T-helper 1 cell treated with Interleukin-12 subunit alpha and Interleukin-12 subunit beta and Interleukin-4 antibody, amounts not matched to agents 30 μg/mL and 1 μg/mL, for 36 hours (primary cell): ENCODE data around the gene CLEC16A.

Experiments
- H3K27ac Mint-ChIP-seq: one replicate; pipeline ENCODE4 v1.8.0; 2021; ENCODE audit warnings: mild to moderate bottlenecking, mixed read lengths
- H3K27me3 Mint-ChIP-seq: one replicate; pipeline ENCODE4 v1.8.0; 2021; ENCODE audit warnings: low read depth, mixed read lengths
- H3K36me3 Mint-ChIP-seq: one replicate; pipeline ENCODE4 v1.8.0; 2021; ENCODE audit warnings: low read depth, mixed read lengths
- H3K4me1 Mint-ChIP-seq: one replicate; pipeline ENCODE4 v1.8.0; 2021; ENCODE audit warnings: low read depth, mixed read lengths
- H3K4me3 Mint-ChIP-seq: one replicate; pipeline ENCODE4 v1.8.0; 2021; ENCODE audit warnings: mild to moderate bottlenecking, moderate library complexity, mixed read lengths
- H3K9me3 Mint-ChIP-seq: one replicate; pipeline ENCODE4 v1.8.0; 2021; ENCODE audit warnings: mixed read lengths

CLEC16A gene

DNA sequence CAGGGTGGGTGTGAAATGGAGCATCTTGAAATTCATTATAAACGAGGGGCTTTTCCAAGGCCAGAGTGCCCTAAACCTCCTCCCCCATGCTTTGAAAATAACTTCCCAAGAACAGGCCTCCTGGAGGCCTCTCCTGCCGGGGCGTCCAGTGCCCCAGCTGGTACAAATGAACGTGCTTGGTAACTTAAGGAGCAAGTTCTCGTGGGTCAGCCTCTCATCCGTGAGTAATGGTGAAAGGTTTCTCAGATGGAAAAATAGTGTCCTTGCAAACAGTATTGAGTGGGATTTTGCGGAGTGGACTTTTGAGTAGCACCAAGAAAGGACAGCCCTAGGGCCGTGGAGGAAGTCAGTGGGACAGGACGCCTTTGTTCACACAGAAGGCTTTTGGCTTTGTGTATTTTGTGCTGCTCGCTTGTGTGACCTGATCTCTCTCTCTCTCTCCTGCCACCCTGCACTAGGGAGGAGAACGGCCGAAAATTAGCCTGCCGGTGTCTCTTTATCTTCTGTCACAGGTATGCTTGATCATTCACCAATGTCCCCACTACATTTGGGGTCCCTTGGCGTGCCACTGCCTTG, 34.6 kb downstream of the CLEC16A start:
- H3K27ac Mint-ChIP-seq = peak overlapping the region; percentile 5
- peaks cover 56% of the 10 kb centered on the region for H3K4me1 Mint-ChIP-seq
- no peaks in the 10 kb centered on the region for H3K9me3 Mint-ChIP-seq
- no peaks in the 10 kb centered on the region for H3K27me3 Mint-ChIP-seq
- H3K4me3 Mint-ChIP-seq = no peak overlapping the region
- peaks cover 33% of the 10 kb centered on the region for H3K36me3 Mint-ChIP-seq

DNA sequence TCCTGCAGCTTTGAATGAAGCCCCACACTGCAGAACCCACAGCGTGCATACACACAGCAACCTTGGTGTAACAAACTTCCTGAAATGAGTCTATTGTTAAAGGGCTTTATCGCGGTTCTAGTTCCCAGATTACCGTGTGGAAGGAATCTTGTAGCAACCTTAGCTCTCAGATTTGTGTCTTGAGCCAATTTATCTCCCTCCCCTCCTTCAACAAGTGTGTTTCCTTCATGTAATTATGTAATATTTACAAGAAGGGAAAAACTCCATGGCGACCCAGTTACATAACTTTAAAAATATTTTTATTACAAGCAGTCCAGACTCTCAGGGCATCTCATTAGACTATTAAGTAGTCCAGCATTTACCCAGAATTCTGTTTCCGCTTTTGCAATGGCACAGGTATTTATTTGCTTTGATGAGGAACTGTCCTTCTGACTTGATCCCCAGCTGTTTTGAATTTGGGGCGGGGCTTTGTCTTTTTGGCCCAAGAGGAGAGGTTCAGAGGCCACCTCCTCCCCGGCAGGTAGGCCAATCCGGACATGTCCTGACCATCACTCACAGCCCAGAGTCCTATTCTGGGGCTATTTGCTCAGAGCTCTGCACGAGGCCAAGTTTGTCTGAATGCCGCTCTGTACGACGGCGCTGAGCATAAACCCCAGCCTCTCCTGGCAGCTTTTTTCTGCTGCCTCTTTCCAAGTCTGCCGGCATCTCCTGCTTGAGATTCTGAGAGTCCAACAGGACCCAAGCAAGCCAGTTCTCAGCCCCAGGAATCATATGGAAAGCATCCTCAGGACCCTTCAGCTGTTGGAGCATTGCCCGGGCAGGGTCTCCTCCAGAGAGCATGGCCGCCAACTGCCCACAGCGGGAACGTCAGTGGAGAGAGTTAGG, 35.6 kb downstream of the CLEC16A start:
- Mint-ChIP-seq H3K9me3 (no peaks in the 10 kb centered on the region), H3K27me3 (no peaks in the 10 kb centered on the region), H3K4me3 (no peak overlapping the region), H3K27ac (no peak overlapping the region), H3K4me1 (peaks cover 57% of the 10 kb centered on the region), H3K36me3 (peaks cover 32% of the 10 kb centered on the region)

DNA sequence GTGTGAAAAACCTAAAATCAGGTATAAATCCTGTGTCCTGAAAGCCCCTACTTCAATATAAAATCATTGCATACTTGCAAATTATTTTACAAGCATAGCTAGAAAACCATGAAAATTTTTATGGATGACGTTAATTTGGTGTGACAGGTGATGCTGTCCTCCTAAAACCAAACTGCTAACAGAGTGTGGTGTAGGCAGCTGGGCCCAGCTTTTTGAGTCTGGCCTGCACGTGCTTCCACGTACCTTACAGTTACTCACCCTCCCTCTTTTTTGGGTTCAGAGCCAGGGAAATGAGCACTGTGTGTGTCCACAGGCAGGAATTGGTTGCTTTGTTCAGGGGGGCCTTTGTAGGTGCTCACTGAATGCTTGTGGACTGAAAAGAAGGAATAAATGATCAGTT, 36.4 kb downstream of the CLEC16A start:
- H3K36me3 Mint-ChIP-seq = peaks cover 35% of the 10 kb centered on the region
- no peak overlapping the region for H3K27ac Mint-ChIP-seq
- no peaks in the 10 kb centered on the region for H3K9me3 Mint-ChIP-seq
- H3K4me1 Mint-ChIP-seq = peaks cover 58% of the 10 kb centered on the region
- no peaks in the 10 kb centered on the region for H3K27me3 Mint-ChIP-seq
- H3K4me3 Mint-ChIP-seq = no peak overlapping the region

DNA sequence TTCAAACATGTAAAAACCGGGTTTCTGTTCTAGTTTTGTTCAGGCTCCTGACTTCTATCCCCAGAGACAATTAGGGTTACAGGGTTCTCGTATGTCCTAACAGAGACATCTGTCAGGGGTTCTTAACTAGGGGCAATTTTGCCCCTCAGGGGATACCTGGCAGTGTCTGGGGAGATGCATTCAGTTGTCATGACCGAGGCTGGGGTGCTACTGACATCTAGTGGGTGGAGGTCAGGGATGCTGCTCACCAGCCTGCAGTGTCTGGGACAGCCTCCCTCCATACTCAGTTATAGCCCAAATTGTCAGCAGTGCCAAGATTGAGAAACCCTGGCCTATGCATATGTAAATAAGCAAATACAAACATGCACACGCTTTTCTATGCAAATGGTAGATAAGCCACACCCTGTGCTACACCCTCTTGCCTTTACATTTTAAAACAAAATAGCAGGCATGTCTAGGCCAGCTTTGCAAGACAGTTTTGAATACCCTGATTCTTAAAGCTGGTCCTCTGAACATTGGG, 37.4 kb downstream of the CLEC16A start:
- Mint-ChIP-seq H3K4me3 (no peak overlapping the region), H3K27me3 (no peaks in the 10 kb centered on the region), H3K9me3 (no peaks in the 10 kb centered on the region), H3K27ac (peak overlapping the region; percentile 57), H3K36me3 (peaks cover 38% of the 10 kb centered on the region), H3K4me1 (peaks cover 61% of the 10 kb centered on the region)

DNA sequence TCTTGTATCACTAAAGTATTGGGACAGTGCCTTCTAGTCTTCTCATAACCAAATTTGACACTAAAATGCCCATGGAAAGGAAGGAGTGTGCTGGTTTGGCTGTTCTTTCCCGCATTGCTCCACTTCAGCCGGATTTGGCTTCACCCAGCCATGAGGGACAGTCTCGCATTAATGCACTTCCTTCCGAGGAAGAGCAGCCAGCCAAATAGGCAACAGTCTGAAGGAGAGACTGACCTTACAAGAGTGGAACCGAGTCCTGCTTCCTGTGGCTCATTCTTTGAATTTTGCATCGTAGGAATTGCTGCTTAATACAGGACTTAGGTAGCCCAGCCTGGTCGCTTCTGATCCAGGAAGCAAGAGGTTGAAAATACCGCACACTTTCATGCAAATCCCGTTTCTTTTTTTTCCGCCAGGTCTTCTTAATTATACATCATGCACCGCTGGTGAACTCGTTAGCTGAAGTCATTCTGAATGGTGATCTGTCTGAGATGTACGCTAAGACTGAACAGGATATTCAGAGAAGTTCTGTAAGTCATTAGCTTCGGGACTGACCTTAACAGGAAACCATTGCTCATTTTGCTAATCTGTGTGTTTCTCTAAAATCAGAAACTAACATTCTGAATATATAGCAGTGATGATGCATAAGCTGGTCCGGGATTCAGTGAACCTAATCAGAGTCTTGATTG, 38.2 kb downstream of the CLEC16A start:
- Mint-ChIP-seq H3K27me3 (no peaks in the 10 kb centered on the region), H3K36me3 (peaks cover 32% of the 10 kb centered on the region), H3K4me3 (peak overlapping the region; percentile 16), H3K9me3 (no peaks in the 10 kb centered on the region), H3K4me1 (peaks cover 60% of the 10 kb centered on the region), H3K27ac (peak overlapping the region; percentile 34)

DNA sequence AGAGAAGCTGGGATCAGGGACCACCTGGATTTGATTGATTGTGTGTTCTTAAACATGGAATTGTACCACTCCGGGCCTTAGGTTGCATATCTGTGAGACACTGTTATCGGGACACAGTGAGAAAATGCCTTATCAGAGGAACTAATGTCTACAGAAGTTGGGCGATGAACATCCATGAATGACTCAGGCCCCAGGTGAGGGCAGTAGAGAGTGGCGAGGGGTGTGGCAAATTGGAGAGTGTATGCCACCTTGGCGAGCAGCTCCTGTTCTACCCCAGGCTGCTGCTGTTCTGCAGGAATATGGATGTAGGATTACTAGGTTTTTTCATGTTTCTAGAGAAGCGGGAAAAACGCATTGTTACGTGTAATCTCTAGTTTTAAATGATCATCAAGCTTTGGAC, 38.8 kb downstream of the CLEC16A start:
- Mint-ChIP-seq H3K27ac (no peak overlapping the region), H3K36me3 (peaks cover 29% of the 10 kb centered on the region), H3K27me3 (no peaks in the 10 kb centered on the region), H3K4me1 (peaks cover 61% of the 10 kb centered on the region), H3K9me3 (no peaks in the 10 kb centered on the region), H3K4me3 (no peak overlapping the region)

DNA sequence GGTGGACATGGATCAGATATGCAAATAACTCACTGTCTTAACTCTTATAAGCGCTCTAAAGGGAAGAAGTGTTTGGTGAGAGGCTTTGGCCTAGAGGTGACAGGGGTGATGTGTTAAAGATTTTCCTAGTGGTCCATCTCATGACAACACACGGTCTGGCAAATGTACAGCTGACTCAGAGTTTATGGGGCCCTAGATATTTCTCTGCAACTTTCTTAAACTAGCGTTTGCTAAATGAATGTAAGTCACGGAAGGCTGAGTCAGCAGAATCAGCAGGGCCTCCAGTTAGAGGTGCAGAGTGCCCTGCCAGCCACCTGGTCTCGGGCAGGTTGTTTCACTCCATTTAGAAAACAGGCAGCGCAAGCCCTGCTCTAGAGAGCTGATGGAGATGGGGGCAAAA, 40.1 kb downstream of the CLEC16A start:
- Mint-ChIP-seq H3K9me3 (no peaks in the 10 kb centered on the region), H3K27me3 (no peaks in the 10 kb centered on the region), H3K36me3 (peaks cover 25% of the 10 kb centered on the region), H3K4me3 (no peak overlapping the region), H3K27ac (no peak overlapping the region), H3K4me1 (peaks cover 69% of the 10 kb centered on the region)

DNA sequence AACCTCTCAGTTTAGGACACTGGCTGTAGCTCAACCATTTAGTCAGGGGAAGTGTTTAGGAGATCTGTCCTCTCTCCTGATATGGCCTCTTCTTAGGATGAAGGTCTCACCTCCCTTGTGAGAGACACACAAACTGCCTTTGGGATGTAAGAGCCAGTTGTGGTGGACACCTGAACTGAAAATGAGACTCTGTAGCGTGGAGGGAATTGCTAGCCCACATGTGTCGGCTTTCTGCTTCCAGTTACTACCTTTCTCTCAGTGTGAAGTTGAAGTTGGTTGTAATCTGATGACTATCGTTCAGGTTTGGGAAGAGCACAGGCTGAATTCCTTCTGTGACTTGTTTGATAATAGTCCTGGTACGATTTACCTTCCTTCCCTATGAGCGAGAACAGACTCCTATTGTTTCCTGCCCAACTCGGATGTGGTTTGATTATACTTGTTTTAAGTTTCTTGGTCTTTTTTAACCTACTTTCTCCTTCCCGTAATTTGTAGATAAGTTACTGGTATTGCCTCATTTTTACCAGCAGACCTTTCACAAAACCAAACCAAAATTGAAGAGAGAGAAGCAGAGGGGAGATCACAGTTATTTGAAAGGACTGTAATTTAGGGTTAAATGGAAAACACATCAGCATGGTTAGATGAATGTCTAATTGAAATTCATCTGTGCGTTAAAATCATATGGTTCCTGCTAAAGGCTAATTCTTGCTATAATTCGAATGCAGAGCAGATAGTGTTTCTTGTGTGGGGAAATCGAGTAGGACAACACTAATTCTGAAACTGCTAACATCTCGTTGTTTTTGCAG, 43.2 kb downstream of the CLEC16A start:
- peaks cover 37% of the 10 kb centered on the region for H3K36me3 Mint-ChIP-seq
- H3K27ac Mint-ChIP-seq = peak overlapping the region; percentile 84
- peaks cover 78% of the 10 kb centered on the region for H3K4me1 Mint-ChIP-seq
- no peaks in the 10 kb centered on the region for H3K27me3 Mint-ChIP-seq
- no peaks in the 10 kb centered on the region for H3K9me3 Mint-ChIP-seq
- H3K4me3 Mint-ChIP-seq = peak overlapping the region; percentile 63

DNA sequence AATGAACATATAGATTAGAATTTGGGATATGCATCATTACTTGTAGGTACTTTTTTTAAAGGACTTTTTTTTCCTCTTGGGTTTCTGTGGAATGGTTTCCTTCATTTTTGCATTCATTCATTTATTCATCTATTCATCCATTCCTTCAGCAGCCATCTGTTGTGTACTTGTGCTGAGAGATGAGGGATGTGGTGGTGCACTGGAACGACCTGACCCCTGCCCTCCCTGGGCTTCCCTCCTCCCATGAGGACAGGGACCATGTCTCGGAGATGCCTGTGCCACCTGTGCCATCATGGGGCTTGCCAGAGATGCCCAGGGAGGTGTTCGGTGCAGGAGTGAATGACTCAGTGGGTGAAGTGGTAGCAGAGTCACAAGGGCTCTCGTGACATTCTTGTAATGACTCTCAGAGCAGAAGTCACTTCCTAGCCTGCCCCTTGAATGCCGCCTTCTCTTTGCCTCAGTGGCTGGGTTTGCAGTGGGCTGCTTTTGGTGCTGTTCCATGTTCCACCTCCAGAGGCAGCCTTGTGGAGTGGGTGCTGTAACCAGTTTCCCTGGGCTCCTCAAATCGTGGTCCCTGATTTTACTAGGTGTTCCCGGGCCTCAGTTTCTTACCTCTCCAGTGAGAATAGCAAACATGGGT, 43.9 kb downstream of the CLEC16A start:
- peaks cover 39% of the 10 kb centered on the region for H3K36me3 Mint-ChIP-seq
- no peaks in the 10 kb centered on the region for H3K9me3 Mint-ChIP-seq
- peak overlapping the region; percentile 84 for H3K27ac Mint-ChIP-seq
- H3K27me3 Mint-ChIP-seq = no peaks in the 10 kb centered on the region
- H3K4me3 Mint-ChIP-seq = peak overlapping the region; percentile 63
- peaks cover 77% of the 10 kb centered on the region for H3K4me1 Mint-ChIP-seq

DNA sequence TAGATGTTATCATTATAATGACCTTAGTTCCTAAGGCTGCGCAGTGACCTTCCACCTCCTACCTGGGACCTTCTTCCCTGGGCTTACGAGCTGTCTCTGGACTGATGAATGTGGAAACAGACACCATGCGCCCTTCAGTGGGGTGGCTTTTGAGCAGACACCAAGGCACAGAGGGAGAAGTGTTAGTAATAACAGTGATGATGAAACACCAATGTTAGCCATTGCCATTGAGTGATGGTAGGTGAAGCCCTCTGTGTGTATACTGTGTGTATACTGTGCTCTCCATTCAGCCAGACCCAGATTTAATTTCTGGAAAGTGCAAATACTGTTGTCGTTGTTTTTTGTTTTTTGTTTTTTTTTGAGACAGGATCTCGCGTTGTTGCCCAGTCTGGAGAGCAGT, 44.5 kb downstream of the CLEC16A start:
- Mint-ChIP-seq H3K9me3 (no peaks in the 10 kb centered on the region), H3K27ac (peak overlapping the region; percentile 84), H3K27me3 (no peaks in the 10 kb centered on the region), H3K4me3 (peak overlapping the region; percentile 63), H3K36me3 (peaks cover 36% of the 10 kb centered on the region), H3K4me1 (peaks cover 73% of the 10 kb centered on the region)

DNA sequence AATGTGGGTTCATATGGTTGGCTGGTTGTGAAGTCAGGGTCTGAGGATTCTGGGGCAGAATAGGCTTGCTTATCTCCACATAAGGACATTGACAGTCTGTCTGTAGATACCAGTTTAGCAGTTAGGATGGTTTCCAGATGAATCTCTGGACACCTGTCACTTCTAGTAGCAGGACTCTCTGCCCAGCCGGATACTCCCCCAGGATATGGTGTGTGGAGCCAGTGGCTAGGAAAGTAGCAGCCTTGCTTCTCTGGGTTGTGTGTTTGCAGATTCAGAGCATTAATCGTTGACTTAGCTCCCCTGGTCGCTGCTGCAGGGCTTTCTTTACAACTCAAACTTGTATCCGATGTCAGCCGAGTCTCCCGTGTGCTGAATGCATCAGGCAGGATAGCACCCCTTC, 45.2 kb downstream of the CLEC16A start:
- Mint-ChIP-seq H3K36me3 (peaks cover 35% of the 10 kb centered on the region), H3K27ac (peak overlapping the region; percentile 84), H3K4me1 (peaks cover 71% of the 10 kb centered on the region), H3K27me3 (no peaks in the 10 kb centered on the region), H3K9me3 (no peaks in the 10 kb centered on the region), H3K4me3 (no peak overlapping the region)

DNA sequence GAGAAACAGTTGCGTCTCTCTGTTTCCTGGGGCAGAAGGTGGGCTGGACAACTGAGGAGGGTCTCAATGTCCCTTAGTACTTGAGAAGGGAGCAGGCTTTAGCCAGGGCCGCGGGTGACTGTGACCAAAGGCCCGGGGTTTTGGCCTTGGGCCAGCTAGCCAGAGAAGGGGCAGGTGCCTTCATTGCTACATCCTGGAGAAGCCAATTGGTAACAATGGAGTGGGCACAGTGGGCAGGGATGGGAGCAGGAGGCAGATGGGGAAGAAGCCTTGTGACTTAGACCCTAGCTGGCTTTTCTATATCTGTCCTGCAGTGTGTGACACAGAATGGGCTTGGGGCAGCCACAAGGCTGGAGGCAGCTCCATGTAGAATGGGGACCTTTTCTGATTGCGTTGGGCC, 46.0 kb downstream of the CLEC16A start:
- H3K4me1 Mint-ChIP-seq = peaks cover 71% of the 10 kb centered on the region
- no peaks in the 10 kb centered on the region for H3K9me3 Mint-ChIP-seq
- peak overlapping the region; percentile 80 for H3K27ac Mint-ChIP-seq
- H3K36me3 Mint-ChIP-seq = peaks cover 37% of the 10 kb centered on the region
- no peaks in the 10 kb centered on the region for H3K27me3 Mint-ChIP-seq
- H3K4me3 Mint-ChIP-seq = no peak overlapping the region

DNA sequence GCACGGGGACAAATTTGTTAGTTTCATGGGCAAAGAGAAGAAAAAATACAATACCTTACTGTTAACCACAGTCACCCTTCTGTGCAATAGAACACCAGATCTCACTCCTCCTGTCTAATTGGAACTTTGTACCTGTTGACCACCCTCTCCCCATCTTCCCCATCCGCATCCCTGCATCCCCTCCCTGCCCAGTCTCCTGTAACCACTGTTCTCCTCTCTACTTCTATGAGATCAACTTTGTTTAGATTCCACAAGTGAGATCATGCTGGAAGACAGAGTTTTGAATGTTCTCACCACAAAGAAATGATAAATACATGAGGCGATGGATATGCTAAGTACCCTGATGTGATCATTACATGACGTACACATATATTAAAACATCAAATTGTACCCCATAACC, 47.7 kb downstream of the CLEC16A start:
- Mint-ChIP-seq H3K27ac (peak overlapping the region; percentile 80), H3K36me3 (peaks cover 43% of the 10 kb centered on the region), H3K4me1 (peaks cover 70% of the 10 kb centered on the region), H3K9me3 (no peaks in the 10 kb centered on the region), H3K27me3 (no peaks in the 10 kb centered on the region), H3K4me3 (peak overlapping the region; percentile 34)

DNA sequence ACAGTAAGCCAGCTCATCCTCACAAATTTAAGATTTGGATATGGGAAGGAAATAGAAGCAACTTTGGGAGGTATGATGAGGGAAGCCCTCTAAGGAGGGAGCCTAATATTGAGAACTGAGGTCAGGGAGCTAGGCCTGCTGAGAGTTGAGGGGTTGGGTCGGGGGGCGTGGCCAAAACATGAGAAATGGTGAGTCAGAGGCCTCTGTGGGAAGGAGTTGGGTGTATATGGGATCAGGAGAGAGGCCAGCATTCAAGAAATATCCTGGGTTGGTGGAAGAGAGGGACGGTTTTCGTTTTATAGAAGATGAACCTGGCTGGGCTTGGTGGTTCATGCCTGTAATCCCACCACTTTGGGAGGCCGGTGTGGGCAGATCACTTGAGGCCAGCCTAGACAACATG, 48.4 kb downstream of the CLEC16A start:
- Mint-ChIP-seq H3K36me3 (peaks cover 45% of the 10 kb centered on the region), H3K9me3 (no peaks in the 10 kb centered on the region), H3K27me3 (no peaks in the 10 kb centered on the region), H3K27ac (peak overlapping the region; percentile 46), H3K4me3 (peak overlapping the region; percentile 25), H3K4me1 (peaks cover 67% of the 10 kb centered on the region)
